Measurements from ENCODE around the gene C16orf86.
"Not testable (repeated sequence)": the region's sequence is repeated elsewhere in the genome, so short reads cannot be mapped to it uniquely, and the experiment has no call there.

Gene C16orf86

GRCh38 chr16:67667817-67668494 is 1.3 kb downstream of the C16orf86 start:
- DNase-seq: peak; percentile 87

GRCh38 chr16:67668495-67669157 is 2.0 kb downstream of the C16orf86 start:
- DNase-seq: peak; percentile 32

- no peak for DNase-seq
Observed at GRCh38 chr16:67669499-67670101, 3.0 kb downstream of the C16orf86 start.

GRCh38 chr16:67672306-67672705 is 5.7 kb downstream of the C16orf86 start:
- DNase-seq: no peak

GRCh38 chr16:67672739-67673662 is 6.4 kb downstream of the C16orf86 start:
- no peak for DNase-seq

- no peak for DNase-seq
Observed at GRCh38 chr16:67673712-67674580, 7.3 kb downstream of the C16orf86 start.

- no peak for DNase-seq
Observed at GRCh38 chr16:67674851-67675578, 8.4 kb downstream of the C16orf86 start.

GRCh38 chr16:67675579-67675935 is 8.9 kb downstream of the C16orf86 start:
- DNase-seq: no peak

- no peak for DNase-seq
Observed at GRCh38 chr16:67675999-67676398, 9.4 kb downstream of the C16orf86 start.

- DNase-seq: no peak
Observed at GRCh38 chr16:67676516-67676915, 9.9 kb downstream of the C16orf86 start.

- DNase-seq: no peak
Observed at GRCh38 chr16:67676939-67677338, 10.3 kb downstream of the C16orf86 start.

GRCh38 chr16:67677712-67678111 is 11.1 kb downstream of the C16orf86 start:
- no peak for DNase-seq

GRCh38 chr16:67678354-67679023 is 11.9 kb downstream of the C16orf86 start:
- no peak for DNase-seq

GRCh38 chr16:67679935-67680897 is 13.6 kb downstream of the C16orf86 start:
- DNase-seq: no peak

GRCh38 chr16:67683767-67684166 is 17.2 kb downstream of the C16orf86 start:
- DNase-seq: no peak

- DNase-seq: no peak
Observed at GRCh38 chr16:67685388-67686112, 18.9 kb downstream of the C16orf86 start.

GRCh38 chr16:67693517-67694285 is 27.1 kb downstream of the C16orf86 start:
- not testable (repeated sequence) for DNase-seq

- no peak for DNase-seq
Observed at GRCh38 chr16:67694611-67695010, 28.0 kb downstream of the C16orf86 start.
